ACC112 (cell line): ENCODE results near the gene ELK3.

Source experiments
- H2AFZ ChIP-seq: fragments of 200-600 bp; sonication (generic); one replicate; pipeline ENCODE4 v1.6.0; 2017; ENCODE audit warnings: antibody characterized with exemption, low read length; ENCODE audit not compliant: unreplicated experiment
- H3K27ac ChIP-seq: fragments of 200-600 bp; sonication (generic); 2 replicates; pipeline ENCODE4 v1.5.1; 2014; ENCODE audit warnings: low read depth, mild to moderate bottlenecking, antibody characterized with exemption, low read length, moderate library complexity
- H3K27me3 ChIP-seq: fragments of 200-600 bp; sonication (generic); 2 replicates; pipeline ENCODE4 v1.6.1; 2014; ENCODE audit warnings: mild to moderate bottlenecking, antibody characterized with exemption, low read length, moderate library complexity, mixed read lengths; ENCODE audit not compliant: insufficient read depth
- H3K36me3 ChIP-seq: fragments of 200-600 bp; sonication (generic); 2 replicates; pipeline ENCODE4 v1.6.1; 2016; ENCODE audit warnings: mild to moderate bottlenecking, antibody characterized with exemption, low read length, moderate library complexity, mixed read lengths; ENCODE audit not compliant: insufficient read depth
- H3K4me1 ChIP-seq: fragments of 200-600 bp; sonication (generic); one replicate; pipeline ENCODE4 v1.6.1; 2016; ENCODE audit warnings: low read length, mixed read lengths; ENCODE audit not compliant: insufficient read depth, unreplicated experiment, control insufficient read depth
- H3K4me3 ChIP-seq: fragments of 200-600 bp; sonication (generic); 2 replicates; pipeline ENCODE4 v1.5.1; 2014; ENCODE audit warnings: mild to moderate bottlenecking, low read depth, low read length
- H3K79me2 ChIP-seq: fragments of 200-600 bp; sonication (generic); one replicate; pipeline ENCODE4 v1.6.0; 2016; ENCODE audit warnings: low read length; ENCODE audit not compliant: control insufficient read depth, unreplicated experiment, insufficient read depth

The ELK3 gene

DNA sequence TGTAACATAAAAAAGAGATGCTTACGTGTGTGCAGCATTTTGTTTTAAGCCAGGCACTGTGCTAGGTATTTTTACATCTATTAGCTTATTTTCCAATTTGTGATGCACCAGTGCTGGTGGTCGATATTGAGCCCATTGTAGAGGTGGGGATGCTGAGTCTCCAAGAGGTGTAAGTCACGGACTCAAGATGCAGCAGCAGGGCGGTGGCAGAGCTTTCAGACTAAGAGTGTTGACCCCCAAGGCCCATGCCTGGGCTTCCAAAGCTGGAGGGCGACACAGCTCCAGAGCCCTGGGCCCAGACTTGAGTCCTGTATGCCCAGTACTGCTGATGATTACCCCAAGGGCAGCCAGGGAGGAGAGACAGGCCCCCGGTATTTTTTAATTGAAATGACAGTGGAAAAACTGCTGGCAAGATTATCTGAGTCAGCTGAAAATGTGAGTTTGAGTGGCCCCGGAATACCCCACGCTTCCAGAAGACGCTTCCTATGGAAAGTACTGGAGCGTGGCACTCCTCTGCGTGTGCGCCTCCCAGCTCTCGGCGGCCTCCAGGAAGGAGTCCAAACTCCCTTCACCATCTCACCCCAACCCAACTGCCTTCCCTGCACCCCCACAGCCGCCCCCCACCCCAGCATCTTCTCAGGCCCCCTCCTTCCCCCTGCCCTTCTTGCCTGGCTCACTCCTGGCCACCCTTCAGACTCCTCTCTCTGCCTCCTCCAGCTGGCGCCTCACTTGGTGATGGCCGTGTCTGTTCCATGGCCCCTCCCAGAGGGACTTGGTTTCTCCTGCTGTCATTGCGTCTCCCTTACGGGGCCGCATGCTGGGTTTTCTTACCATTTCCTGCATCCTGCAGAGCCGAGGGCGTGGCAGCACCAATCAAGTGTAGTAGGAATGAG lies 40.7 kb downstream of the ELK3 start:
- no peaks in the 10 kb centered on the region for H3K27me3 ChIP-seq
- no peak overlapping the region for H2AFZ ChIP-seq
- peaks cover 81% of the 10 kb centered on the region for H3K79me2 ChIP-seq
- H3K4me3 ChIP-seq, result no peak overlapping the region
- peak overlapping the region; percentile 97 for H3K27ac ChIP-seq
- H3K36me3 ChIP-seq, result peaks cover 3% of the 10 kb centered on the region; the same call in 1 of the 2 replicates
- H3K4me1 ChIP-seq, result peaks cover 58% of the 10 kb centered on the region

DNA sequence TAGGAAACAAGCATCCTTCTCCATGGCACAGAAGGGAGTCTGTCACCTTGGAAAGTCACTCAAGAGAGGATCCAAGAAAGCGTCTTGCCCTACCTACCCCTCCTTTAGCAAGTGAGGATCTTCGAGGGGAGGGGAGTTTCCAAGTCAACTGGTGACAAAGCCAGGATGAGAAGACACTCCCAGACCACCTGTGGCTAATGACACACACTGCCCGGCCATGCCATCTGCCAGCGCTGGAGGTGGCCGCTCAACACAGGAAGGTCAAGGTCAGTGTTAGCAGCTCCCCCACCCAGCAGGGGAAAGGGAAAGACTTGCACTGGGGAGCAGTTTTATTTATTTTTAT lies 41.3 kb downstream of the ELK3 start:
- Histone ChIP-seq H3K27ac (peak overlapping the region; percentile 97), H3K36me3 (peaks cover 3% of the 10 kb centered on the region; the same call in 1 of the 2 replicates), H2AFZ (no peak overlapping the region), H3K4me3 (no peak overlapping the region), H3K27me3 (no peaks in the 10 kb centered on the region), H3K4me1 (peaks cover 58% of the 10 kb centered on the region), H3K79me2 (peaks cover 81% of the 10 kb centered on the region)

DNA sequence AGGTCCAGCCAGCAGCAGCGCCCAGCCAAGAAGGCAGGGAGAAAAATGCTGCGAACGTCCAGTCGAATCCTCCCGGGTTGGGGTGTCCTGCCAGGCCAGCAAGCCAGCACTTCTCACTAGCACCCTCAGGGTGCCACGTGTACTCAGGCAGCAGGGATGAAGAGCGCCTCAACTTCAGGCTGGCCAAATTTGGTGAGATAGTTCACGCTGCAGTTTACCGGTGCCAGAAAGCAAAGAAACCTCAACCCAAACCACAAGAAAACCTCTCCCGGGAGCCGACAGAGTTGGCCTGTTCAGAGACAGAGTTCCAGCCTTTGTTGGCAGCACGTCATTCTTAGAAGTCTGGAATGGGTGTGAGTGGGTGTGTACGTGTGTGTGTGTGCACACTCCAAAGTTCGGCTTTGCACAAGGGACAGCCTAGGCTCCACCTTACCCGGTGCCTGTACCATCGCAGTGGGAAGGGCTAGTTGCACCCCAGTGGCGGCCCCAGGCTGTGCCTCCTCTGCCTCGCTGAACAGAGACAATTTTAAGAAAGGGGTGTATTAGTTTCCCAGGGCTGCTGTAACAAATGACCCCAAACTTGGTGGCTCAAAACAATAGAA lies 42.1 kb downstream of the ELK3 start:
- Histone ChIP-seq H3K4me1 (peaks cover 59% of the 10 kb centered on the region), H3K36me3 (peaks cover 3% of the 10 kb centered on the region; the same call in 1 of the 2 replicates), H3K79me2 (peaks cover 80% of the 10 kb centered on the region), H2AFZ (no peak overlapping the region), H3K27ac (peak overlapping the region; percentile 97), H3K4me3 (no peak overlapping the region), H3K27me3 (no peaks in the 10 kb centered on the region)

- peak overlapping the region; percentile 26; the same call in 1 of the 2 replicates for H3K4me3 ChIP-seq
- no peaks in the 10 kb centered on the region for H3K27me3 ChIP-seq
- H3K27ac ChIP-seq, result peak overlapping the region; percentile 97
- peaks cover 66% of the 10 kb centered on the region for H3K4me1 ChIP-seq
- H3K36me3 ChIP-seq, result peaks cover 8% of the 10 kb centered on the region; the same call in 1 of the 2 replicates
- H2AFZ ChIP-seq, result no peak overlapping the region
- H3K79me2 ChIP-seq, result peaks cover 80% of the 10 kb centered on the region
These were observed 42.9 kb downstream of the ELK3 start for GRCh38 chr12:96237035-96237434.

DNA sequence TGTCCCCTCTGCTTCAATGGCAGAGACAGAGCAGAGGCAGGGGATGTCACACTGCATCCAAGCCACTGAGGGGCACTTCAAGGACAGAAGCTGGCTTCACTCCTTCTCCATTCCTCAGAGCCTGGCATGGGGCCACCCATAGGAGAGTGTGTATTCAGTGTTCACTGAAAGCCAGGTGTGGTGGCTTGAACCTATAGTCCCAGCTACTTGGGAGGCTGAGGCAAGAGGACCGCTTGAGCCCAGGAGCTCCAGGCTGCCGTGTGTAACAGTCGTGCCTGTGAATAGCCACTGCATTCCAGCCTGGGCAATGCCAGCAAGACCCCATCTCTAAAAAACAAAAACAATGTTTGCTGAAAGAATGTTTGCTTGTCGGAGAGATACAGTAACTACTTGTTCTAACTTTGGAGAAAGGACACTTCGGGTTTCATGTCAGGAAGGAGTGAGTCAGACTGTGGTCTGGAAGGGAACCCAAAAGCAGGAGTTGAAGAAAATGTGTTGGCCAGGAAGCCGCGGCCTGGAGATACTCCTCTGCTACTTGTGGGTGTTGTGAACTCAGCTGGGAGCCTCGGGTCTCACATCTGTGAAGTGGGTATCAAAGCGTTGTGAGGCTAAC lies 43.4 kb downstream of the ELK3 start:
- no peak overlapping the region for H2AFZ ChIP-seq
- H3K4me3 ChIP-seq, result peak overlapping the region; percentile 26; the same call in 1 of the 2 replicates
- peaks cover 71% of the 10 kb centered on the region for H3K4me1 ChIP-seq
- H3K79me2 ChIP-seq, result peaks cover 83% of the 10 kb centered on the region
- no peaks in the 10 kb centered on the region for H3K27me3 ChIP-seq
- peaks cover 8% of the 10 kb centered on the region; the same call in 1 of the 2 replicates for H3K36me3 ChIP-seq
- H3K27ac ChIP-seq, result peak overlapping the region; percentile 97

GRCh38 chr12:96238336-96239047 lies 44.3 kb downstream of the ELK3 start:
- Histone ChIP-seq H3K4me1 (peaks cover 70% of the 10 kb centered on the region), H3K27ac (peak overlapping the region; percentile 97), H3K36me3 (peaks cover 12% of the 10 kb centered on the region; the same call in 1 of the 2 replicates), H3K79me2 (peaks cover 86% of the 10 kb centered on the region), H3K27me3 (no peaks in the 10 kb centered on the region), H3K4me3 (no peak overlapping the region), H2AFZ (no peak overlapping the region)

GRCh38 chr12:96239711-96240635 lies 45.8 kb downstream of the ELK3 start:
- no peak overlapping the region for H2AFZ ChIP-seq
- peaks cover 13% of the 10 kb centered on the region; the same call in 1 of the 2 replicates for H3K36me3 ChIP-seq
- no peak overlapping the region for H3K4me3 ChIP-seq
- peaks cover 58% of the 10 kb centered on the region for H3K4me1 ChIP-seq
- peak overlapping the region; percentile 61; the same call in 1 of the 2 replicates for H3K27ac ChIP-seq
- H3K79me2 ChIP-seq, result peaks cover 86% of the 10 kb centered on the region
- H3K27me3 ChIP-seq, result no peaks in the 10 kb centered on the region

DNA sequence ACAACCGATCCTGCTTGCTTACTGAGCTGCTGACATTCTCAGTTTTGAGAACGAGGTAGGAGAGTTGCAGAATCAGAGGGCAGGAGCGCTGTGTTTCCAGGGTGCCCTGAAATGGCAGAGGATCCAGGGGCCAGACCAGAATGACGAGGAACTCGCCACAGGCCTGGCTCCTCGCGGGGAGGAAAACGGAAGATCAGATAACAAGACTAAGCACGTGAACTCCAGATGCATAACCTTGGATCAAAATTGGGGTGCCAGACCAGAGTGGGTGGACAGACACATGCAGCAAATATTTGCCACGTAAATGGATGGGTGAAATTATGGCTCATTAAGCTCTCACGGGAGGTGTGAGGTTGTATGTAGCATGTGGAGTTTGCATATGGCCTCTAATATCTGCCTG lies 46.5 kb downstream of the ELK3 start:
- peaks cover 52% of the 10 kb centered on the region for H3K4me1 ChIP-seq
- peaks cover 87% of the 10 kb centered on the region for H3K79me2 ChIP-seq
- peak overlapping the region; percentile 61; the same call in 1 of the 2 replicates for H3K27ac ChIP-seq
- no peak overlapping the region for H3K4me3 ChIP-seq
- H2AFZ ChIP-seq, result no peak overlapping the region
- H3K27me3 ChIP-seq, result no peaks in the 10 kb centered on the region
- H3K36me3 ChIP-seq, result peaks cover 20% of the 10 kb centered on the region; the same call in 1 of the 2 replicates

- Histone ChIP-seq H3K36me3 (peaks cover 22% of the 10 kb centered on the region; the same call in 1 of the 2 replicates), H3K79me2 (peaks cover 88% of the 10 kb centered on the region), H3K27ac (peak overlapping the region; percentile 61), H2AFZ (no peak overlapping the region), H3K27me3 (no peaks in the 10 kb centered on the region), H3K4me1 (peaks cover 44% of the 10 kb centered on the region), H3K4me3 (no peak overlapping the region)
These were observed 47.3 kb downstream of the ELK3 start for GRCh38 chr12:96241431-96241830.
